Muscle of leg (tissue), 16 donors: ENCODE measurements around the gene CD177. TPM values are rescaled to one million over a fixed set of nuclear protein-coding genes. Genes with fewer than 3 reads are reported as not detected.

Experiments used
- DNase-seq: peaks from one replicate; pipeline ENCODE4 v3.0.0; 2013
- H3K27ac ChIP-seq: one replicate; pipeline ENCODE4 v1.5.1; 2013; ENCODE audit warnings: mild to moderate bottlenecking, low read length, control low read depth
- H3K27me3 ChIP-seq: one replicate; pipeline ENCODE4 v1.6.1; 2013; ENCODE audit warnings: low read length; ENCODE audit not compliant: control insufficient read depth, insufficient read depth
- H3K36me3 ChIP-seq: one replicate; pipeline ENCODE4 v1.6.1; 2013; ENCODE audit warnings: low read length; ENCODE audit not compliant: control insufficient read depth, insufficient read depth
- H3K4me1 ChIP-seq: one replicate; pipeline ENCODE4 v1.6.1; 2013; ENCODE audit warnings: low read length; ENCODE audit not compliant: control insufficient read depth, insufficient read depth
- H3K4me3 ChIP-seq: one replicate; pipeline ENCODE4 v1.5.1; 2013; ENCODE audit warnings: low read length, control low read depth
- H3K9me3 ChIP-seq: replicated peaks from 2 replicates; pipeline ENCODE4 v1.6.1; 2013; ENCODE audit warnings: low read depth, low read length; ENCODE audit not compliant: control insufficient read depth
- WGBS: methylation state at CpG from one replicate; pipeline ENCODE4 v1.1.5; 2013; ENCODE audit warnings: missing lambda C conversion rate; ENCODE audit not compliant: insufficient coverage; 5-methylcytosine and 5-hydroxymethylcytosine counted together
- long read RNA-seq, 11 donors: transcript quantifications; one replicate each; lab custom pipeline, GENCODE V29; 2026
- polyA plus RNA-seq, 8 donors: library from polyadenylated mRNA; unstranded; fragments of 120-200 nt; gene quantifications; one replicate each; pipeline versions ENCODE4 v1.2.1 to v1.2.3, GENCODE V29; 2013; ENCODE audit warnings: inconsistent platforms in 1 of 8, low replicate concordance in 1 of 8; ENCODE audit not compliant: insufficient read length in 8 of 8, insufficient read depth in 1 of 8
- total RNA-seq: library from RNA; stranded (reverse); fragments of 120-200 nt; gene quantifications from one replicate; pipeline ENCODE4 v1.2.4, GENCODE V29; 2013

Gene CD177, protein sequence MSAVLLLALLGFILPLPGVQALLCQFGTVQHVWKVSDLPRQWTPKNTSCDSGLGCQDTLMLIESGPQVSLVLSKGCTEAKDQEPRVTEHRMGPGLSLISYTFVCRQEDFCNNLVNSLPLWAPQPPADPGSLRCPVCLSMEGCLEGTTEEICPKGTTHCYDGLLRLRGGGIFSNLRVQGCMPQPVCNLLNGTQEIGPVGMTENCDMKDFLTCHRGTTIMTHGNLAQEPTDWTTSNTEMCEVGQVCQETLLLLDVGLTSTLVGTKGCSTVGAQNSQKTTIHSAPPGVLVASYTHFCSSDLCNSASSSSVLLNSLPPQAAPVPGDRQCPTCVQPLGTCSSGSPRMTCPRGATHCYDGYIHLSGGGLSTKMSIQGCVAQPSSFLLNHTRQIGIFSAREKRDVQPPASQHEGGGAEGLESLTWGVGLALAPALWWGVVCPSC
- total RNA-seq (0.09 TPM), polyA plus RNA-seq (under 1 TPM; 0.11 to 0.43 (median 0.32) TPM)
- long read RNA-seq, donor 1, result 0 reads
- long read RNA-seq, donor 2, result 0 reads
- long read RNA-seq, donor 3, result 0 reads
- long read RNA-seq, donor 4, result 0 reads
- long read RNA-seq, donor 5, result 0 reads
- long read RNA-seq, donor 6, result 0 reads
- long read RNA-seq, donor 7, result 0 reads
- long read RNA-seq, donor 8, result 0 reads
- long read RNA-seq, donor 9, result 0 reads
- long read RNA-seq, donor 10, result 0 reads
- long read RNA-seq, donor 11, result 0 reads

- Histone ChIP-seq H3K9me3 (no peaks in the 10 kb centered on the region), H3K36me3 (no peaks in the 10 kb centered on the region), H3K4me1 (no peaks in the 10 kb centered on the region), H3K4me3 (no peak within 1 kb of the TSS), H3K27ac (no peak within 1 kb of the TSS), H3K27me3 (peaks cover 16% of the 10 kb centered on the region)
- DNase-seq, result no peak
- WGBS, result 23% methylated on average over 19 of the region's 27 CpGs
Observed at GRCh38 chr19:43353606-43354304, at the start of gene CD177. CD177 (plus strand) TSS chr19:43353686; CDS start chr19:43353715, 29 bp downstream.

- no peaks in the 10 kb centered on the region for H3K4me1 ChIP-seq
- no peaks in the 10 kb centered on the region for H3K36me3 ChIP-seq
- no peak overlapping the region for H3K4me3 ChIP-seq
- no peaks in the 10 kb centered on the region for H3K27me3 ChIP-seq
- no peak for DNase-seq
- H3K9me3 ChIP-seq, result no peaks in the 10 kb centered on the region
- H3K27ac ChIP-seq, result no peak overlapping the region
- 92% methylated on average over 2 of the region's 5 CpGs for WGBS
Observed at GRCh38 chr19:43305642-43306041, 47.8 kb upstream of the CD177 start.

GRCh38 chr19:43306097-43306496 is 47.4 kb upstream of the CD177 start:
- H3K4me1 ChIP-seq, result no peaks in the 10 kb centered on the region
- no peaks in the 10 kb centered on the region for H3K27me3 ChIP-seq
- H3K4me3 ChIP-seq, result no peak overlapping the region
- no peak overlapping the region for H3K27ac ChIP-seq
- no peak for DNase-seq
- WGBS, result 89% methylated on average over 1 of the region's 1 CpG
- H3K9me3 ChIP-seq, result no peaks in the 10 kb centered on the region
- H3K36me3 ChIP-seq, result no peaks in the 10 kb centered on the region

DNA sequence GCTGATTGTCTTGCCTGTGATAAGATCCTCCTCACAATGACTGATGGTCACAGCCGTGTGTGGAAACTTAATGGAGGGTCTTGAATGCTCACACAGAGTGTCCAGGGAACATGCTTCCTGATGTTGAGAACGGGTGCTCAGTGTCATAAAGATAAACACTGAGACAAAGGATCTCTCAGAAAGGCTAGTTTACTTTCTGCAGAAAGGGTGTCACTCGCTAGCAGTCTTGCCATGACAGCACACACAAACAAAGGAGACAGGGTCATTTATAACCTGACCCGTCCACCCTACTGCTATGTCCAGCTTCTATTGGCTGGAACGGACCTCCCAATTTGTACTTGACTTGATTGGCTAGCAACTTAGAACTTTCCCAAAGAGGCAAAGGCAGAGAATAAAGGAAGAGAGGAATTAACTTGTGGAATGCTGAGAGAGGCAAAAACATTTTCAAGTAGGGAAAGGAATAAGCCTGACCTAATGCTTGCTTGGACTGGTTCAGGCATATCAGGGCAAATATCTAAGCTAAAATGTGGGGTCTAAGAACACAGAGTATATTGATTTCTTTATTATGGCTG is 45.2 kb upstream of the CD177 start:
- WGBS, result 70% methylated on average over 3 of the region's 5 CpGs
- Histone ChIP-seq H3K4me1 (no peaks in the 10 kb centered on the region), H3K27me3 (no peaks in the 10 kb centered on the region), H3K27ac (no peak overlapping the region), H3K4me3 (no peak overlapping the region), H3K36me3 (no peaks in the 10 kb centered on the region), H3K9me3 (no peaks in the 10 kb centered on the region)
- no peak for DNase-seq

- Histone ChIP-seq H3K4me3 (no peak overlapping the region), H3K9me3 (no peaks in the 10 kb centered on the region), H3K27me3 (no peaks in the 10 kb centered on the region), H3K27ac (no peak overlapping the region), H3K36me3 (no peaks in the 10 kb centered on the region), H3K4me1 (no peaks in the 10 kb centered on the region)
- no peak for DNase-seq
- no CpG with 5 or more reads among the region's 4 CpGs for WGBS
Observed at GRCh38 chr19:43309466-43309865, 44.0 kb upstream of the CD177 start.

DNA sequence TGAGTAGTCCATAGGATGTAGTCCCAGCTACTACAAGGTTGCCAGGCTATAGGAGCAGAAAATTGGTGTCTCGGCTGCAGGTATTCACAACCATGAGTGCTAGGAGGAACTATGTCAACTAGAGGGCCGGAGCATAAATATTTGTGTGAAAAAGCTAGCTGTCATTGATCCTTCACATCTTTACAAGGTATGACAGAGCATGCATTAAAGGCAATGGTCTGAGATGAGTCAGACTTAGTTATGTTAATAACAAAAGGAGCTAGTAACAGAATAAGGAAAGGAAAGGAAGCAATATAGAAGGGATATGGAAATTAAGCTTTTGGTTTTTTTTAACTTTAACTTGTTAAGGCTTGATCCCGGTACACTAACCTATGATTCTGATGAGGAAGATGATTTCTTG is 43.3 kb upstream of the CD177 start:
- Histone ChIP-seq H3K36me3 (no peaks in the 10 kb centered on the region), H3K4me3 (no peak overlapping the region), H3K27me3 (no peaks in the 10 kb centered on the region), H3K9me3 (no peaks in the 10 kb centered on the region), H3K4me1 (no peaks in the 10 kb centered on the region), H3K27ac (no peak overlapping the region)
- DNase-seq, result no peak
- 83% methylated on average over 1 of the region's 3 CpGs for WGBS

- H3K4me3 ChIP-seq, result no peak overlapping the region
- DNase-seq, result no peak
- no peaks in the 10 kb centered on the region for H3K4me1 ChIP-seq
- no peaks in the 10 kb centered on the region for H3K27me3 ChIP-seq
- WGBS, result 95% methylated on average over 4 of the region's 6 CpGs
- no peaks in the 10 kb centered on the region for H3K9me3 ChIP-seq
- no peak overlapping the region for H3K27ac ChIP-seq
- H3K36me3 ChIP-seq, result no peaks in the 10 kb centered on the region
Observed at GRCh38 chr19:43311256-43311655, 42.2 kb upstream of the CD177 start.

- no peak for DNase-seq
Observed at GRCh38 chr19:43311706-43312105, 41.8 kb upstream of the CD177 start.

GRCh38 chr19:43313711-43314495 is 39.6 kb upstream of the CD177 start:
- no peak overlapping the region for H3K4me3 ChIP-seq
- no peaks in the 10 kb centered on the region for H3K27me3 ChIP-seq
- no peaks in the 10 kb centered on the region for H3K9me3 ChIP-seq
- H3K27ac ChIP-seq, result no peak overlapping the region
- no CpG with 5 or more reads among the region's 12 CpGs for whole genome bisulfite sequencing
- DNase-seq, result no peak
- H3K4me1 ChIP-seq, result no peaks in the 10 kb centered on the region
- H3K36me3 ChIP-seq, result no peaks in the 10 kb centered on the region

More at GRCh38 chr19:43311706-43312105, 41.8 kb upstream of the CD177 start:
- Histone ChIP-seq H3K36me3 (no peaks in the 10 kb centered on the region), H3K27me3 (no peaks in the 10 kb centered on the region), H3K27ac (no peak overlapping the region), H3K9me3 (no peaks in the 10 kb centered on the region), H3K4me3 (no peak overlapping the region), H3K4me1 (no peaks in the 10 kb centered on the region)
- no CpG with 5 or more reads among the region's 2 CpGs for WGBS
